Measurements from ENCODE around the gene ICE2. TPM values are rescaled to one million over a fixed set of nuclear protein-coding genes. Genes with fewer than 3 reads are reported as not detected.
A peak's percentile ranks its signal among the peaks of the same experiment; 100 is the strongest.

ICE2 gene
- total and polyA plus RNA-seq, 4 donors = 10.0 to 67.5 (median 23.6) TPM

DNA sequence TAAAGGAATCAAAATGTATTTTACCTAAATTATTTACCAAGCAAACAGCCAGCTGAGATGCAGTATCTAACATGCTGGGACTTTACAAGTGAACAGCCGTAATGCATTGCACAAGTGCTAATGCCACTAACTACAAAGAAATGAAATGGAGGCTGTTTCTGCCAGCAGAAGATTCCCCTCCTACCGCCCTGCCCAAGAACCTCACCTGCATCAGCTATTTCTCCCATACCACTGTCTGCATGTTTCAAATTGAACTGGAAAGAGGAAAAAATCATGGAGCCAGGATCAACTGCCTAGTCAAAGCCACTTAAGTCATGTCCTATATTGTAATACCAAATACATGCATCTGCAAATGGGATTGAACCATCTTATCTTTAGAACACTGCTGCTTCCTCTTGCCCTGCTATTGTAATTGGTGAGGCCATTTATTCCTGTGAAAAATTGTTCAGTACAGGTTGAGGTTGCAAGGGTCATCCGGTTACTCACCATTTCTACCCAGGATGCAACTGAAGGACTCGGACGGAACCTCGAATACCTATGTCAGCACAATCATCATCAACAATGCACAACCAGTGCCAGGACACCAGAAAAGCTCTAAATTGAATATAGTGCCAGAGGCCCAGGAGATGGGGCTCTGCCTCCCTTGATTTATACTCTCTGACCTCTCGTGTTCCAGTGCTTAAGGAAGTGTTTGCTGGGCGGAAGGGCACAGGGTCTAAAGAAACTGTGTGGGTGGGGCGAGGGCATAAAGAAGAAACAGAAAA, 108.7 kb downstream of the ICE2 start:
- peak overlapping the region; percentile 70 to 86 for H3K27ac ChIP-seq (ENCODE audit: low read depth in 1 of 2, low read length in 1 of 2)
- DNase-seq (peak in 2 of 3 donors; percentile 55 to 65), ATAC-seq (ENCODE audit: insufficient read depth, low FRiP score) (peak; percentile 15)
- H3K4me1 ChIP-seq (ENCODE audit: control insufficient read depth in 5 of 5, insufficient read depth in 5 of 5, low read length in 5 of 5) = peaks cover 0 to 38% (median 8%) of the 10 kb centered on the region in 5 donors
- WGBS, 2 donors = 73 to 83% methylated on average over 9 of the region's 9 CpGs
- H3K9me3 ChIP-seq (ENCODE audit: control insufficient read depth in 4 of 4, insufficient read depth in 3 of 4, low read length in 3 of 4) = no peaks in the 10 kb centered on the region
- no peaks in the 10 kb centered on the region for H3K27me3 ChIP-seq (ENCODE audit: control insufficient read depth in 3 of 3, insufficient read depth in 3 of 3, low read length in 2 of 3)
- peaks cover 4 to 19% (median 11%) of the 10 kb centered on the region in 4 donors for H3K36me3 ChIP-seq (ENCODE audit: control insufficient read depth in 4 of 4, insufficient read depth in 4 of 4, low read length in 4 of 4)
- no peak overlapping the region for H3K4me3 ChIP-seq
- TF ChIP-seq CTCF (IDR thresholded peaks at IDR 0.05; ENCODE audit: control extremely low read depth, extremely low read depth) = no peak
- H3K9ac ChIP-seq (ENCODE audit: insufficient read depth in 1 of 2, low read length in 2 of 2) = no peak overlapping the region

DNA sequence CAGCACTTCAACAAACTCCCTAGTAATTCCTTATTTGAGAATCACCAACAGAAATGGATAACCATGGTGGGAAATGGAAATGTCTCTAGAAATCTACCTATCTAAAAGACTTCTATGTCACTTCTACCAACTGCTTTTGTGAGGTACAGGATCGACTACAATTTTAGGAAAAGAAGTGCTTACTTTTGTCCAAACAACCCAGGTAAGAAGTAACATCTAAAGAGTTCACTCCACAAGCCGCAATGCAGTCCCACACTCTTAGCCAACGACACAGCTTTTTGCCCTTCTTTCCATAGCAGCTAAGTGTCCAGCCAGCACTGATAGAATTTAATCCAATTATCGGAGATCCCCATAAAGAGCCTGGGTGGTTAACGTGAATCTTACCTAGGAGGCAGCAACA, 109.2 kb downstream of the ICE2 start:
- Histone ChIP-seq H3K4me3 (no peak overlapping the region), H3K9me3 (ENCODE audit: control insufficient read depth in 4 of 4, insufficient read depth in 3 of 4, low read length in 3 of 4) (no peaks in the 10 kb centered on the region), H3K27ac (ENCODE audit: low read depth in 1 of 2, low read length in 1 of 2) (peak overlapping the region; percentile 46 to 60), H3K36me3 (ENCODE audit: control insufficient read depth in 4 of 4, insufficient read depth in 4 of 4, low read length in 4 of 4) (peaks cover 4 to 19% (median 12%) of the 10 kb centered on the region in 4 donors), H3K4me1 (ENCODE audit: control insufficient read depth in 5 of 5, insufficient read depth in 5 of 5, low read length in 5 of 5) (peaks cover 0 to 34% (median 4%) of the 10 kb centered on the region in 5 donors), H3K27me3 (ENCODE audit: control insufficient read depth in 3 of 3, insufficient read depth in 3 of 3, low read length in 2 of 3) (no peaks in the 10 kb centered on the region), H3K9ac (ENCODE audit: insufficient read depth in 1 of 2, low read length in 2 of 2) (no peak overlapping the region)
- no peak for TF ChIP-seq CTCF (IDR thresholded peaks at IDR 0.05; ENCODE audit: control extremely low read depth, extremely low read depth)
- DNase-seq (no peak), ATAC-seq (ENCODE audit: insufficient read depth, low FRiP score) (no peak)
- 81 to 89% methylated on average over 5 of the region's 5 CpGs for WGBS, 2 donors

Small RNAs within 50 kb of the gene (small RNA-seq; reads per million reads assigned to genes)
- gene AC087385.3 (ENCODE audit: low replicate concordance) = not detected

Other genes starting within 250 kb of the ICE2 start
- gene ANXA2, start 81.2 kb downstream of the ICE2 start, total RNA-seq = 1,000 to 10,000 TPM in 1 of 2 donors, 100 to 1,000 TPM in 1; 851 to 1,294 TPM
- 1,000 to 10,000 TPM; 1,147 to 1,195 TPM for gene ANXA2, start 81.2 kb downstream of the ICE2 start, polyA plus RNA-seq

Data from lung (tissue), 13 donors.